Tibial nerve (tissue), 4 donors: ENCODE results near the gene BCL2. TPM values are rescaled to one million over a fixed set of nuclear protein-coding genes. Genes with fewer than 3 reads are reported as not detected.

Experiments used
- DNase-seq, 2 donors: peaks; one replicate each; pipeline ENCODE4 v3.0.0-alpha.2; 2019; ENCODE audit warnings: low spot score in 2 of 2
- H3K27ac ChIP-seq, 4 donors: fragments of 200-600 bp; sonication (generic) in 3 of 4; one replicate each; pipeline ENCODE4 v1.5.1; 2017 to 2019; ENCODE audit warnings: mild to moderate bottlenecking in 1 of 4
- H3K27me3 ChIP-seq, 2 donors: fragments of 200-600 bp; sonication (generic) in 1 of 2; one replicate each; pipeline versions ENCODE4 v1.5.1 to v1.6.0; 2017 to 2019
- H3K36me3 ChIP-seq, 3 donors: fragments of 200-600 bp; sonication (generic); one replicate each; pipeline ENCODE4 v1.5.1; 2018 to 2019
- H3K4me1 ChIP-seq, 4 donors: fragments of 200-600 bp; sonication (generic) in 3 of 4; one replicate each; pipeline ENCODE4 v1.5.1; 2017 to 2019
- H3K4me3 ChIP-seq, 4 donors: fragments of 200-600 bp; sonication (generic) in 3 of 4; one replicate each; pipeline ENCODE4 v1.5.1; 2017 to 2019; ENCODE audit warnings: mild to moderate bottlenecking in 1 of 4, moderate library complexity in 1 of 4
- H3K9me3 ChIP-seq, 4 donors: fragments of 200-600 bp; sonication (generic) in 3 of 4; one replicate each; pipeline ENCODE4 v1.5.1; 2017 to 2019
- CTCF ChIP-seq, 5 experiments: fragments of 200-600 bp in 3 of 5; fragments of 450-650 bp in 2 of 5; sonication (generic) in 3 of 5; IDR thresholded peaks; one replicate each; pipeline ENCODE4 v1.5.1; 2016 to 2019; ENCODE audit warnings: antibody characterized with exemption in 5 of 5, mild to moderate bottlenecking in 3 of 5, moderate library complexity in 2 of 5
- EP300 ChIP-seq, 2 donors: sonication (generic); formaldehyde crosslinking; IDR thresholded peaks; one replicate each; pipeline ENCODE4 v1.6.1; 2017; ENCODE audit warnings: antibody characterized with exemption in 2 of 2, mild to moderate bottlenecking in 1 of 2
- POLR2A ChIP-seq, 2 donors: fragments of 450-650 bp; IDR thresholded peaks; one replicate each; pipeline ENCODE4 v1.6.1; 2017; ENCODE audit warnings: antibody characterized with exemption in 2 of 2, mild to moderate bottlenecking in 2 of 2, moderate library complexity in 2 of 2
- WGBS, 2 donors: methylation state at CpG; one replicate each; pipeline ENCODE4 v1.1.5; 2018; 5-methylcytosine and 5-hydroxymethylcytosine counted together
- total RNA-seq, 4 donors: library from RNA; depleted of rRNA; stranded (reverse); fragments of >200 nt; gene quantifications; one replicate each; pipeline ENCODE4 v1.1.0, GENCODE V29; 2016

Gene BCL2
- total RNA-seq, 4 donors from 2014 or later, result 54.7 to 79.1 (median 67.0) TPM

- H3K27me3 ChIP-seq, result no peaks in the 10 kb centered on the region
- peaks cover 0 to 4% (median 0%) of the 10 kb centered on the region in 4 donors for H3K4me1 ChIP-seq
- no peak overlapping the region for H3K27ac ChIP-seq
- peaks cover 3 to 95% (median 15%) of the 10 kb centered on the region in 3 donors for H3K36me3 ChIP-seq
- H3K4me3 ChIP-seq, result no peak overlapping the region
- TF ChIP-seq POLR2A (IDR thresholded peaks at IDR 0.05) (no peak), EP300 (IDR thresholded peaks at IDR 0.05) (no peak), CTCF (IDR thresholded peaks at IDR 0.05) (no peak)
- 84 to 90% methylated on average over 7 of the region's 7 CpGs for WGBS, 2 donors
- no peak for DNase-seq
- H3K9me3 ChIP-seq, result no peaks in the 10 kb centered on the region
Observed at GRCh38 chr18:63346480-63347183, 27.1 kb upstream of the BCL2 start.

GRCh38 chr18:63346031-63346430 lies 26.5 kb upstream of the BCL2 start:
- WGBS, 2 donors, result 53 to 59% methylated on average over 7 of the region's 7 CpGs
- H3K4me3 ChIP-seq, result no peak overlapping the region

DNA sequence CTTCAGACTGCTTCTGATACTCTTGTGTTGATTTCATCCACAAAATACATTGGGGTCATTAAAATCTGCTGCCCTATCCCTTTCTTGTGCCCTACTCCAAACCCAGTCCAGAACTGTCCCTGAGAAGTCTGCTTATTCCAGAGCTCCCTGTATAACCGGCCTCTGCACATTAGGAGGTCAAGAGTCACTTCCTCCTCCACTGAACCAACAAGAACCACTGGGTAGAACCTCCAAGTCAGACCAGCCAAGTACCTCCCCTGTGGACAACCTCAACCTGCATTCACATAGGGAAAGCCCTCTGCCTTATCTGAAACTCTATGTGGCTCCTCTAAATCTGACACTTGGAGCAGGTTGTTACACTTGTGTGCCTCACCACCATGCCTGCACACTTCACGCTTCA lies 25.3 kb upstream of the BCL2 start:
- no peak for TF ChIP-seq POLR2A (IDR thresholded peaks at IDR 0.05)
- TF ChIP-seq EP300 (IDR thresholded peaks at IDR 0.05), result no peak
- TF ChIP-seq CTCF (IDR thresholded peaks at IDR 0.05), result no peak
- Histone ChIP-seq H3K36me3 (peaks cover 3 to 91% (median 10%) of the 10 kb centered on the region in 3 donors), H3K4me3 (no peak overlapping the region), H3K9me3 (no peaks in the 10 kb centered on the region), H3K27me3 (no peaks in the 10 kb centered on the region), H3K4me1 (peaks cover 0 to 8% (median 0%) of the 10 kb centered on the region in 4 donors), H3K27ac (no peak overlapping the region)
- WGBS, 2 donors, result 45 to 55% methylated on average over 2 of the region's 2 CpGs
- DNase-seq, result no peak

More at GRCh38 chr18:63346031-63346430, 26.5 kb upstream of the BCL2 start:
- peaks cover 0 to 4% (median 0%) of the 10 kb centered on the region in 4 donors for H3K4me1 ChIP-seq
- H3K9me3 ChIP-seq, result no peaks in the 10 kb centered on the region
- H3K27me3 ChIP-seq, result no peaks in the 10 kb centered on the region
- peaks cover 3 to 95% (median 11%) of the 10 kb centered on the region in 3 donors for H3K36me3 ChIP-seq
- no peak for TF ChIP-seq POLR2A (IDR thresholded peaks at IDR 0.05)
- TF ChIP-seq CTCF (IDR thresholded peaks at IDR 0.05), result no peak
- TF ChIP-seq EP300 (IDR thresholded peaks at IDR 0.05), result no peak
- no peak for DNase-seq
- H3K27ac ChIP-seq, result no peak overlapping the region

DNA sequence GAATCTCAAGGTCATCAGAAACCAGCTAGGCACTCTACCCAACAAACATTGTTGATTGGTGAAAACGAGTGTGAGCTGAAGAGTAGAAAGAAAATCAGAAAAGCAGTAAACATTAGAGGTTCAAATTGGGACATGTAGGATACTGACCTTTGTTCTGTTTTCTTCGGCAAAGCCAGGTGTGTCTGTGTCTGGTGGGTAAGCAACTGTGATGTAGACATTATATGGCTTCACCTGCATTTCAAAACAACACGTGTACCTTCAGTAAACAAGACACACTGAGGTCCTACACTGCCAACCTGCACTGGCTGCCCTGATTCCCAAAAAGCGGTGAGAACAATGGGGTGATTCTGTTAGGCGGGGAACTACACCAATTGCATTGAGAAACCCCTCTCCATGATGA lies 24.7 kb upstream of the BCL2 start:
- H3K27me3 ChIP-seq, result no peaks in the 10 kb centered on the region
- no peak overlapping the region for H3K27ac ChIP-seq
- peaks cover 0 to 14% (median 0%) of the 10 kb centered on the region in 4 donors for H3K4me1 ChIP-seq
- H3K4me3 ChIP-seq, result no peak overlapping the region
- TF ChIP-seq EP300 (IDR thresholded peaks at IDR 0.05), result no peak
- no peak for TF ChIP-seq CTCF (IDR thresholded peaks at IDR 0.05)
- no peak for TF ChIP-seq POLR2A (IDR thresholded peaks at IDR 0.05)
- WGBS, 2 donors, result 87 to 93% methylated on average over 5 of the region's 5 CpGs
- no peaks in the 10 kb centered on the region for H3K9me3 ChIP-seq
- H3K36me3 ChIP-seq, result peaks cover 0 to 87% (median 13%) of the 10 kb centered on the region in 3 donors
- DNase-seq, result no peak

DNA sequence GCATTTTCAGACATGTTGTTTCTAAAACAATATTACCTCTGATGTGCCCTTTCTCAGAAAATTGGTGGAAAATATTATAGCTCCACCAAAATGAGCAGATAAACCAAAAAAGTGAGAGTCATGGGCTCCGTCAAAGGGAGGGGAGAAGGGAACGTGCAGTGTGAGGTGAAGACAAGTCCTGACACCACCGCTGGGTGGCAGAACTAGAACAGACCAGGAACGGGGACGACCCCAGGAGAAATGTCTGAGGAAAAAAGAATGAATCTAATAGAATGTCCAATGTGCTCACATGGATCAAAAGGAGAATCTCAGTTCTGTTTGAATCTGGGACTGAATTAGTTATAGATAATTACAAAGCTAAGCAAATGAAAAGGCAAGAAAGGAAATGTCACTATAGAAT lies 22.6 kb upstream of the BCL2 start:
- whole genome bisulfite sequencing, 2 donors, result 26 to 29% methylated on average over 5 of the region's 5 CpGs
- TF ChIP-seq EP300 (IDR thresholded peaks at IDR 0.05), result no peak
- TF ChIP-seq CTCF (IDR thresholded peaks at IDR 0.05), result peak in 4 of 5 experiments; percentile 17 to 43 (median 30)
- no peak for TF ChIP-seq POLR2A (IDR thresholded peaks at IDR 0.05)
- Histone ChIP-seq H3K36me3 (peaks cover 0 to 84% (median 15%) of the 10 kb centered on the region in 3 donors), H3K4me3 (no peak overlapping the region), H3K9me3 (no peaks in the 10 kb centered on the region), H3K4me1 (peaks cover 0 to 21% (median 0%) of the 10 kb centered on the region in 4 donors), H3K27me3 (no peaks in the 10 kb centered on the region), H3K27ac (no peak overlapping the region)
- DNase-seq, result peak in 1 of 2 donors; percentile 40
